Fibroblast of lung (primary cell): ENCODE measurements around the gene GSTM2. TPM values are rescaled to one million over a fixed set of nuclear protein-coding genes. Genes with fewer than 3 reads are reported as not detected.
A peak's percentile ranks its signal among the peaks of the same experiment; 100 is the strongest.

Experiments used
- DNase-seq, 2 donors: peaks; one replicate each; pipeline versions ENCODE4 v3.0.0 to v3.0.0-alpha.2; 2010; ENCODE audit warnings: low read depth in 2 of 2
- H2AFZ ChIP-seq: 2 replicates; pipeline ENCODE4 v1.5.1; 2012; ENCODE audit warnings: low read length, control low read depth, inconsistent platforms
- H3K27ac ChIP-seq: 2 replicates; pipeline ENCODE4 v1.5.1; 2011; ENCODE audit warnings: low read length, control low read depth; ENCODE audit not compliant: insufficient read depth
- H3K27me3 ChIP-seq: 2 replicates; pipeline ENCODE4 v1.5.1; 2011; ENCODE audit warnings: mild to moderate bottlenecking, low read length; ENCODE audit not compliant: control insufficient read depth, insufficient read depth
- H3K36me3 ChIP-seq: 2 replicates; pipeline ENCODE4 v1.5.1; 2011; ENCODE audit warnings: low read length; ENCODE audit not compliant: control insufficient read depth, insufficient read depth
- H3K4me1 ChIP-seq: 2 replicates; pipeline ENCODE4 v1.5.1; 2011; ENCODE audit warnings: low read length; ENCODE audit not compliant: control insufficient read depth, insufficient read depth; ENCODE audit errors: extremely low read depth
- H3K4me2 ChIP-seq: 2 replicates; pipeline ENCODE4 v1.5.1; 2011; ENCODE audit warnings: low read length, control low read depth; ENCODE audit not compliant: insufficient read depth; ENCODE audit errors: extremely low read depth
- H3K4me3 ChIP-seq, 4 experiments: fragments of 200-600 bp in 1 of 4; sonication (generic) in 1 of 4; replicated peaks in 1 of 4; 2 replicates each; pipeline ENCODE4 v1.5.1; 2011 to 2016; ENCODE audit warnings: low read length in 4 of 4, low read depth in 3 of 4, mild to moderate bottlenecking in 3 of 4, control low read depth in 2 of 4, inconsistent platforms in 1 of 4, mixed read lengths in 1 of 4; ENCODE audit not compliant: insufficient read depth in 1 of 4; ENCODE audit errors: control extremely low read depth in 1 of 4
- H3K79me2 ChIP-seq: 2 replicates; pipeline ENCODE4 v1.5.1; 2012; ENCODE audit warnings: mild to moderate bottlenecking, low read length, inconsistent platforms; ENCODE audit not compliant: control insufficient read depth, insufficient read depth
- H3K9ac ChIP-seq: 2 replicates; pipeline ENCODE4 v1.5.1; 2011; ENCODE audit warnings: mild to moderate bottlenecking, low read length, control low read depth; ENCODE audit not compliant: insufficient read depth
- H3K9me3 ChIP-seq: 2 replicates; pipeline ENCODE4 v1.5.1; 2012; ENCODE audit warnings: low read depth, low read length; ENCODE audit not compliant: control insufficient read depth, insufficient read depth
- H4K20me1 ChIP-seq: 2 replicates; pipeline ENCODE4 v1.5.1; 2011; ENCODE audit warnings: low read length; ENCODE audit not compliant: control insufficient read depth, insufficient read depth; ENCODE audit errors: extremely low read depth
- CTCF ChIP-seq, 2 donors: IDR thresholded peaks in 1 of 2; conservative IDR thresholded peaks in 1 of 2; 1 replicate in 1 of 2; 2 replicates in 1 of 2; pipeline ENCODE4 v1.5.1; 2011 to 2012; ENCODE audit warnings: low read length in 2 of 2, control low read depth in 1 of 2, inconsistent platforms in 1 of 2, low read depth in 1 of 2, mild to moderate bottlenecking in 1 of 2
- EZH2 ChIP-seq: IDR thresholded peaks from 2 replicates; pipeline ENCODE4 v1.5.1; 2012; ENCODE audit warnings: low read length, control low read depth, mild to moderate bottlenecking; ENCODE audit errors: missing control alignments
- polyA plus RNA-seq, 2 donors: library from polyadenylated mRNA; depleted of rRNA in 1 of 2; stranded (reverse) in 1 of 2; unstranded in 1 of 2; fragments of >200 nt; gene quantifications; 2 replicates each; pipeline ENCODE4 v1.2.1, GENCODE V29; 2011 to 2012; ENCODE audit warnings: missing spikeins in 1 of 2
- total RNA-seq: library from RNA; depleted of rRNA; stranded (reverse); fragments of >200 nt; gene quantifications from 2 replicates; pipeline ENCODE4 v1.2.1, GENCODE V29; 2014

GSTM2 gene
- total and polyA plus RNA-seq, 2 donors (not counting 1 experiment from before 2014, with no cell fraction given): 28.2 to 67.7 TPM

- Histone ChIP-seq H3K9ac (no peak overlapping the region), H3K4me1 (no peaks in the 10 kb centered on the region), H2AFZ (no peak overlapping the region), H4K20me1 (no peaks in the 10 kb centered on the region), H3K79me2 (no peaks in the 10 kb centered on the region), H3K4me2 (no peak overlapping the region), H3K4me3 (no peak overlapping the region), H3K36me3 (no peaks in the 10 kb centered on the region), H3K27me3 (no peaks in the 10 kb centered on the region), H3K27ac (no peak overlapping the region), H3K9me3 (no peaks in the 10 kb centered on the region)
- DNase-seq: peak in 1 of 2 donors; percentile 35
- TF ChIP-seq CTCF (conservative IDR thresholded peaks at IDR 0.05 in 1 of 2, IDR thresholded peaks at IDR 0.05 in 1 of 2; ENCODE audit: low read depth in 1 of 2, low read length in 2 of 2) (no peak), EZH2 (no peak)
These were observed 50.6 kb downstream of the GSTM2 start for GRCh38 chr1:109718495-109718894.

- Histone ChIP-seq H3K4me2 (no peak overlapping the region), H3K9ac (no peak overlapping the region), H3K36me3 (no peaks in the 10 kb centered on the region), H3K27ac (peak overlapping the region; percentile 1), H3K4me3 (no peak overlapping the region), H3K79me2 (no peaks in the 10 kb centered on the region), H3K27me3 (no peaks in the 10 kb centered on the region), H2AFZ (no peak overlapping the region), H4K20me1 (no peaks in the 10 kb centered on the region), H3K9me3 (no peaks in the 10 kb centered on the region), H3K4me1 (no peaks in the 10 kb centered on the region)
- TF ChIP-seq EZH2: no peak
- no peak for TF ChIP-seq CTCF (conservative IDR thresholded peaks at IDR 0.05 in 1 of 2, IDR thresholded peaks at IDR 0.05 in 1 of 2; ENCODE audit: low read depth in 1 of 2, low read length in 2 of 2)
- DNase-seq: peak; percentile 51 to 70
These were observed 51.5 kb downstream of the GSTM2 start for GRCh38 chr1:109719337-109719837.

- H3K4me1 ChIP-seq: no peaks in the 10 kb centered on the region
- DNase-seq: peak in 1 of 2 donors; percentile 17
- TF ChIP-seq EZH2: no peak
- no peak for TF ChIP-seq CTCF (conservative IDR thresholded peaks at IDR 0.05 in 1 of 2, IDR thresholded peaks at IDR 0.05 in 1 of 2; ENCODE audit: low read depth in 1 of 2, low read length in 2 of 2)
- H3K9ac ChIP-seq: no peak overlapping the region
- H3K4me2 ChIP-seq: no peak overlapping the region
- no peaks in the 10 kb centered on the region for H4K20me1 ChIP-seq
- H3K27ac ChIP-seq: no peak overlapping the region
- H2AFZ ChIP-seq: no peak overlapping the region
- H3K4me3 ChIP-seq: no peak overlapping the region
- H3K36me3 ChIP-seq: no peaks in the 10 kb centered on the region
- no peaks in the 10 kb centered on the region for H3K9me3 ChIP-seq
- H3K79me2 ChIP-seq: no peaks in the 10 kb centered on the region
- H3K27me3 ChIP-seq: no peaks in the 10 kb centered on the region
These were observed 53.2 kb downstream of the GSTM2 start for GRCh38 chr1:109721042-109721441.
